AG04450 (cell line): Measurements from ENCODE around the gene PLEKHA8. TPM values are rescaled to one million over a fixed set of nuclear protein-coding genes. Genes with fewer than 3 reads are reported as not detected.

ENCODE experiments used
- CTCF ChIA-PET: fragments of 300-600, 350-600 bp; formaldehyde crosslinking; extraction: SDS; loops from one replicate; lab custom pipeline; 2022; ENCODE audit warnings: antibody characterized with exemption, inconsistent platforms; lab: Charles Lee
- POLR2A ChIA-PET: fragments of 350-600 bp; formaldehyde crosslinking; extraction: SDS; loops from one replicate; lab custom pipeline; 2021; ENCODE audit warnings: antibody characterized with exemption, inconsistent platforms; lab: Yijun Ruan, JAX
- DNase-seq: peaks from one replicate; pipeline ENCODE4 v3.0.0-alpha.2; 2011; ENCODE audit warnings: low read depth, low spot score
- H3K27ac ChIP-seq: one replicate; pipeline ENCODE4 v1.5.1; 2012; ENCODE audit warnings: low read depth, low read length, control low read depth
- H3K27me3 ChIP-seq: one replicate; pipeline ENCODE4 v1.6.0; 2012; ENCODE audit warnings: low read length; ENCODE audit not compliant: control insufficient read depth, insufficient read depth
- H3K4me3 ChIP-seq: 2 replicates; pipeline ENCODE4 v1.5.1; 2011; ENCODE audit warnings: mild to moderate bottlenecking, low read depth, low read length, control low read depth
- H3K9me3 ChIP-seq: 2 replicates; pipeline ENCODE4 v1.5.1; 2012; ENCODE audit warnings: low read length; ENCODE audit not compliant: control insufficient read depth, insufficient read depth
- CTCF ChIP-seq: IDR thresholded peaks from 2 replicates; pipeline ENCODE4 v1.5.1; 2011; ENCODE audit warnings: low read depth, low read length, control low read depth, inconsistent platforms
- polyA plus RNA-seq: library from polyadenylated mRNA; depleted of rRNA; stranded (reverse); fragments of >200 nt; gene quantifications from 2 replicates; pipeline ENCODE4 v1.2.3, GENCODE V29; 2011

Gene PLEKHA8
- polyA plus RNA-seq, 1 experiment = 12.6 TPM

DNA sequence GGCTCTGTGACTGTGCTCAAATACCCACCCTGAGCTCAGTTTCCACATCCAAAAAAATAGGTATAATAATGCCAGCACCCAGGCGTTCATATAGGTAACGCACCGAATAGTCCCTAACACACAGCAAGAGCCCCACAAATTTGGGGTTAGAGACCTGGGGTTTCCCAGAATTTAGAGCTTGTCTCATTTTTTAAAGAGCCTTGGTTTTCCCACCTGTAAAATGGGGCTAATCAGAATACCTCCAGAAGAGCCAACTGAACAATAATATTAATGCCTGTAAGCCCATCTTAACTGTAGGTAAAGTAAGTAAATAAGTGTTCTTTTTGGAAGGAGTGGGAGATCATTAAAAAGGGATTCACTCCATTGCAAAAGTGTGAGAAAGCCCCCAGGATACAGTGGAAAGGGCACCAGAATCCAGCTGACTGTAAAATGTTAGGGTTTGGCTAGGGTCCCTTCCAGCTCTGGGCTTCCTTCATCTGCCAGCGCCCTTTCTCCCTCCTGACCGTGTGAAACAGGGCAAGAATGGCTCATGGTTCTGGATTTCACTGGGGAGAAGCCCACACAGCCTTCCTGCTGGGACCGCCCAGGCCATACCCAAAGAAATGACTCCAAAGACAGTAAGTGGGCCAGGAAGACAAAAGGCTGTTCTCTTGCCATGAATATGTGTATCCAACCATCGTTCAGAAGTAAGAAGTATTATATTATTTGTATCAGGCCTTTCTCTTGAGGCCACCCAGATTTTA, 108.7 kb downstream of the PLEKHA8 start:
- Histone ChIP-seq H3K4me3 (peak overlapping the region; percentile 82), H3K27me3 (no peaks in the 10 kb centered on the region), H3K9me3 (no peaks in the 10 kb centered on the region), H3K27ac (no peak overlapping the region)
- ChIA-PET CTCF (interaction anchor here (1.0 kb wide), 1 partner anchor 427 kb away, joined by 4 read pairs; no protein-coding TSS in a partner anchor), POLR2A (no interaction called here)
- no peak for DNase-seq
- TF ChIP-seq CTCF = no peak

- no peak for DNase-seq
- no peaks in the 10 kb centered on the region for H3K27me3 ChIP-seq
- no peak overlapping the region for H3K4me3 ChIP-seq
- ChIA-PET POLR2A (no interaction called here), CTCF (no interaction called here)
- H3K9me3 ChIP-seq = no peaks in the 10 kb centered on the region
- H3K27ac ChIP-seq = no peak overlapping the region
- no peak for TF ChIP-seq CTCF
These were observed 111.7 kb downstream of the PLEKHA8 start for GRCh38 chr7:30139836-30140384.

DNA sequence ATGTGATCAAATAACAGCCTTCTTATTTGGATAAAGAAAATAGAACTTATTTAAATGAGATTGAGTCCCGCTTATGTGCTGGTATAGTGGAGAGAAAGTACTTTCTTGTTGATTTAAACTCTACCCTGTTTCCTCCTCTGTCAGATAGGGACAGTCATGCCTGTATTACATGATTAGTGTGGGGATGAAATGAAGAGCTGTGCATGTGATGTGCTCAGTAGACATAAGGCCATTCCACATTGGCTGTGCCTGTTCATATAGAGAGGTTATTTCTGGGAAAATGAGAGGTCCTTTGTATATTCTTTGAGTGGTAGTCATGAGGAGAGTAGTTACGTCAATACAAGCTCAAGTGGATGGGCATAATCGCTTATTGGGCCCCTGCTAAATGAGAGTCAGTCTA, 112.2 kb downstream of the PLEKHA8 start:
- no peaks in the 10 kb centered on the region for H3K9me3 ChIP-seq
- ChIA-PET POLR2A (interaction anchor here (0.6 kb wide), 1 partner anchor 20 kb away, joined by 6 read pairs; no protein-coding TSS in a partner anchor), CTCF (no interaction called here)
- TF ChIP-seq CTCF = no peak
- DNase-seq = no peak
- H3K27ac ChIP-seq = no peak overlapping the region
- H3K4me3 ChIP-seq = no peak overlapping the region
- H3K27me3 ChIP-seq = no peaks in the 10 kb centered on the region

DNA sequence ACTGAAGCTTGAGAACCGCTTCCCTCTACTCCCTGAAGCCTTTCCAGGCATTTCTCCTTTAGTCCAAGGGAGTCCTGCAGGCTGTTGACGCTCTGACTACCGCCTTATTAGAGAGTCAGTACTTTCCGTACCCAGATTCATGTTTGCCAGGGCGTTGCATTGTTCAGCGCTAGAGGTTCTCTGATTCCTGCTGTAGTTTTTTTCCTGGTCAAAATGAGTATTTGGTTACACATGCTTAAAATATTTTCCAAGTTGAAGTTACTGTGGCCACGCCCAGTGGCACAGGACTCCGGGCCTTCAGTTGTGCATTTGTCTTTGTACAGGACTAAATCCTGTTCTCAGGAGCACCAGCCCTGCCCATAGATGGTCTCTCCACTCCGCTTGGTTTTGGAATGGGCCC, 114.5 kb downstream of the PLEKHA8 start:
- Histone ChIP-seq H3K27me3 (no peaks in the 10 kb centered on the region), H3K9me3 (no peaks in the 10 kb centered on the region), H3K4me3 (no peak overlapping the region), H3K27ac (no peak overlapping the region)
- no peak for TF ChIP-seq CTCF
- DNase-seq = no peak
- CTCF ChIA-PET = no interaction called here
- POLR2A ChIA-PET = no interaction called here

GRCh38 chr7:30143748-30144251, 115.6 kb downstream of the PLEKHA8 start:
- Histone ChIP-seq H3K4me3 (no peak overlapping the region), H3K27me3 (no peaks in the 10 kb centered on the region), H3K27ac (no peak overlapping the region), H3K9me3 (no peaks in the 10 kb centered on the region)
- ChIA-PET CTCF (no interaction called here), POLR2A (no interaction called here)
- no peak for DNase-seq
- no peak for TF ChIP-seq CTCF
